HepG2 (cell line): Measurements from ENCODE around the gene SNAP29. TPM values are rescaled to one million over a fixed set of nuclear protein-coding genes. Genes with fewer than 3 reads are reported as not detected.

ENCODE experiments used
- ARHGAP35 ChIP-seq: sonication (generic); formaldehyde crosslinking; IDR thresholded peaks from 2 replicates; pipeline ENCODE4 v1.9.0; 2022; ENCODE audit warnings: mild to moderate bottlenecking, inconsistent platforms, moderate library complexity, missing genetic modification reagents, borderline replicate concordance
- CEBPB ChIP-seq: IDR thresholded peaks from 2 replicates; pipeline ENCODE4 v1.6.1; 2011; ENCODE audit warnings: low read depth, low read length, improper control_type of control experiment, borderline replicate concordance
- FOXK2 ChIP-seq: fragments of 450-650 bp; IDR thresholded peaks from 2 replicates; pipeline ENCODE4 v1.6.1; 2016
- GLI4 ChIP-seq: sonication (generic); formaldehyde crosslinking; IDR thresholded peaks from 2 replicates; pipeline ENCODE4 v1.5.1; 2020; ENCODE audit warnings: missing genetic modification reagents, mild to moderate bottlenecking, moderate library complexity, borderline replicate concordance
- GMEB1 ChIP-seq: sonication (generic); formaldehyde crosslinking; IDR thresholded peaks from 2 replicates; pipeline ENCODE4 v1.5.1; 2020; ENCODE audit warnings: missing genetic modification reagents, mild to moderate bottlenecking, borderline replicate concordance
- HMG20A ChIP-seq: IDR thresholded peaks from 2 replicates; pipeline ENCODE4 v1.6.1; 2016; ENCODE audit warnings: borderline replicate concordance
- HNF4A ChIP-seq: sonication (generic); formaldehyde crosslinking; IDR thresholded peaks from 2 replicates; pipeline ENCODE4 v1.4.0; 2020; ENCODE audit warnings: missing genetic modification reagents
- HOXD1 ChIP-seq: sonication (generic); formaldehyde crosslinking; IDR thresholded peaks from 2 replicates; pipeline ENCODE4 v1.5.0; 2020; ENCODE audit warnings: missing genetic modification reagents
- MXD4 ChIP-seq: IDR thresholded peaks from 2 replicates; pipeline ENCODE4 v1.6.1; 2016; ENCODE audit warnings: mild to moderate bottlenecking, missing biosample characterization, missing genetic modification reagents
- NBN ChIP-seq: fragments of 450-650 bp; conservative IDR thresholded peaks from 2 replicates; pipeline ENCODE4 v1.6.1; 2017
- NFRKB ChIP-seq: fragments of 450-650 bp; IDR thresholded peaks from 2 replicates; pipeline ENCODE4 v1.6.1; 2017
- NR1H2 ChIP-seq: sonication (generic); formaldehyde crosslinking; IDR thresholded peaks from 2 replicates; pipeline ENCODE4 v1.8.1; 2022; ENCODE audit warnings: low read depth, missing genetic modification reagents, borderline replicate concordance
- PITX1 ChIP-seq: sonication (generic); formaldehyde crosslinking; IDR thresholded peaks from 2 replicates; pipeline ENCODE4 v1.5.1; 2020; ENCODE audit warnings: mild to moderate bottlenecking, missing genetic modification reagents
- PLRG1 ChIP-seq: fragments of 450-650 bp; conservative IDR thresholded peaks from 2 replicates; pipeline ENCODE4 v1.6.1; 2016
- RARG ChIP-seq: sonication (generic); formaldehyde crosslinking; IDR thresholded peaks from 2 replicates; pipeline ENCODE4 v1.4.0; 2020; ENCODE audit warnings: low read depth, mild to moderate bottlenecking, missing genetic modification reagents
- SALL2 ChIP-seq: sonication (generic); formaldehyde crosslinking; IDR thresholded peaks from 2 replicates; pipeline ENCODE4 v1.8.1; 2023; ENCODE audit warnings: mild to moderate bottlenecking, missing genetic modification reagents, inconsistent platforms
- SNAPC2 ChIP-seq: sonication (generic); formaldehyde crosslinking; IDR thresholded peaks from 2 replicates; pipeline ENCODE4 v1.8.1; 2022; ENCODE audit warnings: mild to moderate bottlenecking, missing genetic modification reagents
- SSRP1 ChIP-seq: IDR thresholded peaks from 2 replicates; pipeline ENCODE4 v1.6.1; 2016; ENCODE audit warnings: control low read depth
- TCF7 ChIP-seq: sonication (generic); IDR thresholded peaks from 2 replicates; pipeline ENCODE4 v1.6.1; 2016; ENCODE audit warnings: antibody characterized with exemption, low read depth
- TEF ChIP-seq: sonication (generic); formaldehyde crosslinking; IDR thresholded peaks from 2 replicates; pipeline ENCODE4 v1.5.0; 2020; ENCODE audit warnings: missing genetic modification reagents
- TGIF2 ChIP-seq: IDR thresholded peaks from 2 replicates; pipeline ENCODE4 v1.6.1; 2016; ENCODE audit warnings: control low read depth, missing compliant biosample characterization
- ZBTB42 ChIP-seq: sonication (generic); formaldehyde crosslinking; IDR thresholded peaks from 2 replicates; pipeline ENCODE4 v1.5.0; 2020; ENCODE audit warnings: mild to moderate bottlenecking, missing genetic modification reagents
- ZBTB7B ChIP-seq: sonication (generic); formaldehyde crosslinking; IDR thresholded peaks from 2 replicates; pipeline ENCODE4 v1.4.0; 2020; ENCODE audit warnings: missing genetic modification reagents
- ZNF256 ChIP-seq: sonication (generic); formaldehyde crosslinking; conservative IDR thresholded peaks from 2 replicates; pipeline ENCODE4 v1.4.0; 2020; ENCODE audit warnings: missing genetic modification reagents
- ZNF280B ChIP-seq: sonication (generic); formaldehyde crosslinking; IDR thresholded peaks from 2 replicates; pipeline ENCODE4 v1.5.0; 2020; ENCODE audit warnings: missing genetic modification reagents, mild to moderate bottlenecking, borderline replicate concordance
- ZNF30 ChIP-seq: sonication (generic); formaldehyde crosslinking; IDR thresholded peaks from 2 replicates; pipeline ENCODE4 v1.5.0; 2020; ENCODE audit warnings: mild to moderate bottlenecking, missing genetic modification reagents
- ZNF33B ChIP-seq: sonication (generic); formaldehyde crosslinking; IDR thresholded peaks from 2 replicates; pipeline ENCODE4 v1.5.1; 2020; ENCODE audit warnings: mild to moderate bottlenecking, missing genetic modification reagents
- ZNF460 ChIP-seq: sonication (generic); formaldehyde crosslinking; IDR thresholded peaks from 2 replicates; pipeline ENCODE4 v1.5.1; 2020; ENCODE audit warnings: missing genetic modification reagents, mild to moderate bottlenecking, borderline replicate concordance
- ZNF670 ChIP-seq: sonication (generic); formaldehyde crosslinking; IDR thresholded peaks from 2 replicates; pipeline ENCODE4 v1.8.0; 2022; ENCODE audit warnings: mild to moderate bottlenecking, missing genetic modification reagents, borderline replicate concordance
- polyA plus RNA-seq, 8 experiments: library from polyadenylated mRNA; depleted of rRNA in 3 of 8; stranded (reverse) in 7 of 8; unstranded in 1 of 8; fragments of >200 nt; fragmentation: Illumina TruSeq in 4 of 8; extraction: Trizol in 4 of 8; gene quantifications; 2 replicates each; pipeline versions ENCODE4 v1.2.1 to v1.2.3, GENCODE V29; 2011 to 2016; ENCODE audit warnings: low read depth in 4 of 8, missing spikeins in 1 of 8, mixed read lengths in 1 of 8; ENCODE audit not compliant: insufficient read depth in 1 of 8
- total RNA-seq, 5 experiments: library from RNA; depleted of rRNA; stranded (reverse); fragments of >200 nt; fragmentation: Illumina TruSeq; extraction: Trizol; gene quantifications; 2 replicates each; pipeline ENCODE4 v1.2.3, GENCODE V29; 2016; ENCODE audit warnings: low read depth in 1 of 5

Gene SNAP29
- total and polyA plus RNA-seq, 2 of the 13 experiments (the other 11 are each of a cell fraction or from before 2014, with no cell fraction given) = 12.3 to 30.7 TPM

- TF ChIP-seq HNF4A (CRISPR knock-in tag) = peak; percentile 61
- no peak for TF ChIP-seq ZNF256 (CRISPR knock-in tag)
- TF ChIP-seq CEBPB = no peak
- no peak for TF ChIP-seq FOXK2
- peak; percentile 54; the same call in 1 of the 2 replicates for TF ChIP-seq ZBTB7B (CRISPR knock-in tag)
- no peak for TF ChIP-seq HMG20A (CRISPR knock-in tag)
- TF ChIP-seq SSRP1 (CRISPR knock-in tag) = no peak
- TF ChIP-seq ZNF280B (CRISPR knock-in tag) = no peak
- no peak for TF ChIP-seq ZNF33B (CRISPR knock-in tag)
- TF ChIP-seq TEF (CRISPR knock-in tag) = no peak
- TF ChIP-seq ZNF670 = no peak
- no peak for TF ChIP-seq NBN
- TF ChIP-seq NFRKB = no peak
- TF ChIP-seq ARHGAP35 (CRISPR knock-in tag) = no peak
- TF ChIP-seq ZNF460 (CRISPR knock-in tag) = no peak
- TF ChIP-seq MXD4 (CRISPR knock-in tag) = peak; percentile 90
- TF ChIP-seq NR1H2 (CRISPR knock-in tag) = no peak
- TF ChIP-seq TGIF2 (CRISPR knock-in tag) = no peak
- TF ChIP-seq TCF7 = no peak
- TF ChIP-seq GLI4 (CRISPR knock-in tag) = no peak
- no peak for TF ChIP-seq SNAPC2
- TF ChIP-seq PITX1 = 0 out of 2 replicates have a peak, but pooled peaks have one; percentile 47
- TF ChIP-seq RARG (CRISPR knock-in tag) = no peak
- no peak for TF ChIP-seq ZNF30 (CRISPR knock-in tag)
- no peak for TF ChIP-seq ZBTB42 (CRISPR knock-in tag)
- TF ChIP-seq PLRG1 = no peak
- TF ChIP-seq GMEB1 (CRISPR knock-in tag) = peak; percentile 57; the same call in 1 of the 2 replicates
- peak; percentile 77 for TF ChIP-seq SALL2 (CRISPR knock-in tag)
- TF ChIP-seq HOXD1 (CRISPR knock-in tag) = no peak
Observed at GRCh38 chr22:20885557-20886323, 26.9 kb downstream of the SNAP29 start (continued).
